Skeletal muscle satellite cell (primary cell): ENCODE results near the gene UQCRQ.

Experiments
- H3K27me3 ChIP-seq: 2 replicates; pipeline ENCODE4 v1.7.0; 2013; ENCODE audit warnings: low read length; ENCODE audit not compliant: control insufficient read depth, insufficient read depth
- H3K36me3 ChIP-seq: 2 replicates; pipeline ENCODE4 v1.7.0; 2013; ENCODE audit warnings: mild to moderate bottlenecking, control low read depth, low read length; ENCODE audit not compliant: insufficient read depth
- H3K4me1 ChIP-seq: 2 replicates; pipeline ENCODE4 v1.7.0; 2013; ENCODE audit warnings: low read length; ENCODE audit not compliant: control insufficient read depth, insufficient read depth
- H3K4me2 ChIP-seq: 2 replicates; pipeline ENCODE4 v1.7.0; 2013; ENCODE audit warnings: mild to moderate bottlenecking, low read length
- H3K4me3 ChIP-seq: 2 replicates; pipeline ENCODE4 v1.7.0; 2013; ENCODE audit warnings: low read length
- H3K9ac ChIP-seq: 2 replicates; pipeline ENCODE4 v1.7.0; 2013; ENCODE audit warnings: mild to moderate bottlenecking, low read depth, low read length, moderate library complexity
- H3K9me3 ChIP-seq: replicated peaks from 2 replicates; pipeline ENCODE4 v1.7.0; 2013; ENCODE audit warnings: mild to moderate bottlenecking, control low read depth, low read length

The UQCRQ gene

DNA sequence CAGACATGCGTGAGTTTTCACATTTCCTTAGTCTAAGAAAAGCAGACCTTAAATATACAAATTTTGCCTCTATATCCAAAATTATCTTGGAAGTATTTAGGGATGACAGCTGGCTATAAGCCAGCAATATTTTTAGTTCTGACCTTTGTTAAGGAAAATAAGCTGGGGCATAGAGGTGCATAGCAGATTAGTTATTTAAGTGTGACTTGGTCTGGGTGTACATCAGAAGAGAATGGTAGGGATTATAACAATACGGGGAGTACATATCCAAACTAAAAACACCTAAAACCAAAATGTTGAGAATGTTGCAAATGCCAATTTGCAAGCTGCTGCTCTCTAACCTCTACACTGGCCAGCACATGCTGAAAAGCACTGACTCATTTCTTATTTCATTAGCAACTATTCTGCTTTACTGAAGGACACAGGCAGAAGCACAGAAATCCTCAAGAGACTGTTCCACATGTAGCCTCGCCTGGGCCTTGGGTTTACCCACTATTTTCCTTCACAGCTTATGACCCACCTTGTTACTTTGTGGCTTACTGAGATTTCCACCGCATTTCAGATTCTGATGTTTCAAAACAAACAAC lies 29.4 kb downstream of the UQCRQ start:
- no peak overlapping the region for H3K4me2 ChIP-seq
- H3K9ac ChIP-seq: no peak overlapping the region
- H3K27me3 ChIP-seq: no peaks in the 10 kb centered on the region
- no peak overlapping the region for H3K4me3 ChIP-seq
- no peaks in the 10 kb centered on the region for H3K4me1 ChIP-seq
- H3K36me3 ChIP-seq: peaks cover 79% of the 10 kb centered on the region
- H3K9me3 ChIP-seq: no peaks in the 10 kb centered on the region

GRCh38 chr5:132896685-132897084 lies 30.2 kb downstream of the UQCRQ start:
- Histone ChIP-seq H3K9me3 (no peaks in the 10 kb centered on the region), H3K27me3 (no peaks in the 10 kb centered on the region), H3K36me3 (peaks cover 80% of the 10 kb centered on the region), H3K4me1 (no peaks in the 10 kb centered on the region), H3K4me3 (no peak overlapping the region), H3K4me2 (no peak overlapping the region), H3K9ac (no peak overlapping the region)

DNA sequence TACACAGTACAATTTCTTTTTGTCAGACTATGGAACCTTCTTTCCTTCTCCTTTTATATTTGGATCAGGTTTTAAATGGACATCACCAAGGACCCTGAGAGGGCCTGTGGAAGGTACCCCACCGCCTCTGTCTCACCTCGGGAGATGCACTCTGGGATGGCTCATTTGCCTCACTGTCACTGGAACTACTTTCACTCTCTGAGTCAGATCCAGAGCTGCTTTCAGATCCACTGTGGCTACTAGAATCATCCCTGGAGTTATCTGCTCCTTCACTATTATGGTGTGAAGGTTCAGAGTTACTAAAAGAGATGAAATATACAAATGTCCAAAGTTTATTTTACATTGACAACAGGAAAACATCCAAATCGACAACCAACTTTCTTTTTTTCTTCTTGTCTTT lies 31.7 kb downstream of the UQCRQ start:
- Histone ChIP-seq H3K9me3 (no peaks in the 10 kb centered on the region), H3K36me3 (peaks cover 69% of the 10 kb centered on the region), H3K4me1 (no peaks in the 10 kb centered on the region), H3K27me3 (no peaks in the 10 kb centered on the region), H3K4me3 (no peak overlapping the region), H3K9ac (no peak overlapping the region), H3K4me2 (no peak overlapping the region)

GRCh38 chr5:132901036-132901435 lies 34.6 kb downstream of the UQCRQ start:
- H3K4me1 ChIP-seq: no peaks in the 10 kb centered on the region
- no peaks in the 10 kb centered on the region for H3K9me3 ChIP-seq
- peaks cover 46% of the 10 kb centered on the region for H3K36me3 ChIP-seq
- no peak overlapping the region for H3K9ac ChIP-seq
- no peaks in the 10 kb centered on the region for H3K27me3 ChIP-seq
- H3K4me3 ChIP-seq: no peak overlapping the region
- H3K4me2 ChIP-seq: no peak overlapping the region

DNA sequence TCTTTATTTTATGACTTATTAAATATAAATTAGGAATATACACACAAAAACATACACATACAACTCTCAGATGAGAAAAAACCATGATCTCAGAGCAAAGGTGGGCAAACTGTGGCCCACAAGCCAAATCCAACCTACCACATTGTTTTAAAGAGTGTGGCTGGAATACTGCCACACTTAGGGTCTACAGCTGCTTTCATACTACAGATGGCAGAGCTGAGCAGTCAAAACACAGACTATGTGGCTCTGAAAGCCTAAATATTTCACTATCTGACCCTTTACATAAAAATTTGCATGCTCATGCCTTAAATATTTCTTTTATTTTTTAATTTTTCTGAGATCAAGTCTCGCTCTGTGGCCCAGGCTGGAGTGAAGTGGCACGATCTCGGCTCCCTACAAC lies 35.3 kb downstream of the UQCRQ start:
- Histone ChIP-seq H3K4me1 (no peaks in the 10 kb centered on the region), H3K27me3 (no peaks in the 10 kb centered on the region), H3K9ac (no peak overlapping the region), H3K36me3 (peaks cover 39% of the 10 kb centered on the region), H3K4me2 (no peak overlapping the region), H3K4me3 (no peak overlapping the region), H3K9me3 (no peaks in the 10 kb centered on the region)

DNA sequence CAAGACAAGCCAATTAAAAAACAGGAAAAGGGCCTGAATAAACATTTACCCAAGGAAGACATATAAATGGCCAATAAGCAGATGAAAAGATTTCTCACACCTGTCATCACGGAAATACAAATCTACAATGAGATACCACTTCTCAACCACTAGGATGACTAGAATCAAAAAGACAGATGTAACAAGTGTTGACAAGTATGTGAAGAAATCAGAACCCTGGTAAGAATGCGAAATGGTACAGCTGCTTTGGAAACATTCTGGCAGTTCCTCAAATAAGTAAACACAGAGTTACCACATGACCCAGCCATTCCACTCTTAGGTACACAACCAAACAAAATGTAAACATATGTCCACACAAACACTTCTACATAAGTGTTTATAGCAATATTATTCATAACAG lies 39.5 kb downstream of the UQCRQ start:
- H3K27me3 ChIP-seq: no peaks in the 10 kb centered on the region
- H3K4me1 ChIP-seq: no peaks in the 10 kb centered on the region
- H3K36me3 ChIP-seq: peaks cover 45% of the 10 kb centered on the region
- H3K9ac ChIP-seq: no peak overlapping the region
- no peak overlapping the region for H3K4me3 ChIP-seq
- no peaks in the 10 kb centered on the region for H3K9me3 ChIP-seq
- no peak overlapping the region for H3K4me2 ChIP-seq

GRCh38 chr5:132907161-132907560 lies 40.7 kb downstream of the UQCRQ start:
- Histone ChIP-seq H3K4me3 (no peak overlapping the region), H3K9me3 (no peaks in the 10 kb centered on the region), H3K27me3 (no peaks in the 10 kb centered on the region), H3K4me1 (no peaks in the 10 kb centered on the region), H3K9ac (no peak overlapping the region), H3K36me3 (peaks cover 45% of the 10 kb centered on the region), H3K4me2 (no peak overlapping the region)

DNA sequence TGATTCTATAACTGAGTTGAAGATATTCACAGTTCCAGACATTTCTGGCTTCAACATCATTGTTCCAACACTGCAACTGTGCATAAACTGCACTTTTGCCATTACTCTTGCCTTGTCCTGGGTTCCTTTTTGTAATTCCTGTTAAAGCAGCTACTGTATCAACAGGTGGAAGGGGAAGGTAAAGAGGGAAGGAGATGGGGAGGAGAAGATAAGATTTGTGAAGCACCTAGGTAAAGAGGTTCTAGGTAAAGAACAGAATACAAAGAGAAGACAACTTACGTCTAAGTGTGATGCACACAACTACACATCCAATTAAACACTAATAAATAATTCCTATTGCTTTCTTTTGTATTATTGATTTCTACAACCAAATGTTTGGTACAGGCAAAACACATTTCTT lies 43.3 kb downstream of the UQCRQ start:
- no peak overlapping the region for H3K4me2 ChIP-seq
- peaks cover 59% of the 10 kb centered on the region for H3K36me3 ChIP-seq
- H3K4me3 ChIP-seq: no peak overlapping the region
- no peaks in the 10 kb centered on the region for H3K27me3 ChIP-seq
- no peaks in the 10 kb centered on the region for H3K9me3 ChIP-seq
- no peaks in the 10 kb centered on the region for H3K4me1 ChIP-seq
- H3K9ac ChIP-seq: no peak overlapping the region

DNA sequence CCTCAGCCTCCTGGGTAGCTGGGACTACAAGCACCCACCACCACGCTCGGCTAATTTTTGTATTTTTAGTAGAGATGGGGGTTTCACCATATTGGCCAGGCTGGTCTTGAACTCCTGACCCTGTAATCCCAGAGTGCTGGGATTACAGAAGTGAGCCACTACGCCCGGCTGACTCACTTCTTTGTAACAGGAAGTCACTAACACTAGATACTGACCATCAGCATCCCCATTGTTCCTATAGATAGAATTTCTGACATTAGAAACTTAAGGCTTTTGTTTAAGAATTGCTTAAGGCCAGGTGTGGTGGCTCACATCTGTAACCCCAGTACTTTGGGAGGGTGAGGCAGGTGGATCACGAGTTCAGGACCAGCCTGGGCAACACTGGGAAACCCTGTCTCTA lies 49.2 kb downstream of the UQCRQ start:
- no peak overlapping the region for H3K4me2 ChIP-seq
- H3K4me3 ChIP-seq: no peak overlapping the region
- H3K9me3 ChIP-seq: no peaks in the 10 kb centered on the region
- H3K4me1 ChIP-seq: no peaks in the 10 kb centered on the region
- no peak overlapping the region for H3K9ac ChIP-seq
- H3K27me3 ChIP-seq: no peaks in the 10 kb centered on the region
- H3K36me3 ChIP-seq: peaks cover 68% of the 10 kb centered on the region

DNA sequence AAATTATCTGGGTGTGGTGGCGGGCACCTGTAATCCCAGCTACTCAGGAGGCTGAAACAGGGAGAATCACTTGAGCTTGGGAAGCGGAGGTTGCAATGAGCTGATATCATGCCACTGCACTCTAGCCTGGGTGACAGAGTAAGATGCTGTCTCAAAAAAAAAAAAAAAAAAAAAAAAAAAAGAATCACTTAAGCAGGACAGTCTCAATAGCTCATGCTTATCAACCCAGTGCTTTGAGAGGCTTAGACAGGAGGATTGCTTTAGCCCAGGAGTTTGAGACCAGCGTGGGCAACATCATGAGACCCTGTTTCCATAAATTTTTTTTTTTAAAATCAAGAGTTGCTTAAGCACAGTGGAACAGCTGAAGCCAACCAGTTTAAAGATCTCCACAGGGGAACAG lies 49.6 kb downstream of the UQCRQ start:
- no peaks in the 10 kb centered on the region for H3K4me1 ChIP-seq
- H3K4me2 ChIP-seq: no peak overlapping the region
- H3K9me3 ChIP-seq: no peaks in the 10 kb centered on the region
- no peak overlapping the region for H3K9ac ChIP-seq
- no peak overlapping the region for H3K4me3 ChIP-seq
- no peaks in the 10 kb centered on the region for H3K27me3 ChIP-seq
- peaks cover 66% of the 10 kb centered on the region for H3K36me3 ChIP-seq
